MM.1S (cell line): ENCODE measurements around the gene TMEM108.

Source experiments
- DNase-seq: peaks from one replicate; pipeline ENCODE4 v3.0.0-alpha.2; 2015
- H2AFZ ChIP-seq: fragments of 300-600 bp; sonication (generic); 2 replicates; pipeline ENCODE4 v1.6.0; 2016; ENCODE audit warnings: antibody characterized with exemption, low read length
- H3F3A ChIP-seq: fragments of 300-600 bp; sonication (generic); 2 replicates; pipeline ENCODE4 v1.6.1; 2016; ENCODE audit warnings: mild to moderate bottlenecking, antibody characterized with exemption, low read length, moderate library complexity, mixed read lengths; ENCODE audit not compliant: insufficient read depth
- H3K27ac ChIP-seq: fragments of 300-600 bp; sonication (generic); 2 replicates; pipeline ENCODE4 v1.5.1; 2016; ENCODE audit warnings: mild to moderate bottlenecking, low read length
- H3K27me3 ChIP-seq: fragments of 300-600 bp; sonication (generic); replicated peaks from 2 replicates; pipeline ENCODE4 v1.6.0; 2016; ENCODE audit warnings: low read length; ENCODE audit not compliant: insufficient read depth
- H3K36me3 ChIP-seq: fragments of 300-600 bp; sonication (generic); replicated peaks from 2 replicates; pipeline ENCODE4 v1.6.1; 2016; ENCODE audit warnings: mild to moderate bottlenecking, low read length, mixed read lengths; ENCODE audit not compliant: insufficient read depth
- H3K4me1 ChIP-seq: fragments of 300-600 bp; sonication (generic); 2 replicates; pipeline ENCODE4 v1.6.1; 2016; ENCODE audit warnings: low read length, mixed read lengths
- H3K4me2 ChIP-seq: fragments of 300-600 bp; sonication (generic); 2 replicates; pipeline ENCODE4 v1.6.0; 2016; ENCODE audit warnings: low read depth, low read length
- H3K4me3 ChIP-seq: fragments of 300-600 bp; sonication (generic); 2 replicates; pipeline ENCODE4 v1.5.1; 2016; ENCODE audit warnings: low read length, mixed read lengths
- H3K79me2 ChIP-seq: fragments of 300-600 bp; sonication (generic); 2 replicates; pipeline ENCODE4 v1.6.1; 2016; ENCODE audit warnings: mixed run types, low read length, mixed read lengths
- H3K9ac ChIP-seq: fragments of 300-600 bp; sonication (generic); 2 replicates; pipeline ENCODE4 v1.6.1; 2016; ENCODE audit warnings: low read length, mixed read lengths
- H3K9me2 ChIP-seq: fragments of 300-600 bp; sonication (generic); replicated peaks from 2 replicates; pipeline ENCODE4 v1.6.1; 2016; ENCODE audit warnings: mild to moderate bottlenecking, low read length, mixed read lengths; ENCODE audit not compliant: insufficient read depth
- H3K9me3 ChIP-seq: fragments of 300-600 bp; sonication (generic); replicated peaks from 2 replicates; pipeline ENCODE4 v1.6.1; 2016; ENCODE audit warnings: mild to moderate bottlenecking, low read length, mixed read lengths; ENCODE audit not compliant: insufficient read depth
- H4K20me1 ChIP-seq: fragments of 300-600 bp; sonication (generic); 2 replicates; pipeline ENCODE4 v1.6.1; 2016; ENCODE audit warnings: mild to moderate bottlenecking, low read length, moderate library complexity, mixed read lengths; ENCODE audit not compliant: insufficient read depth
- CTCF ChIP-seq: fragments of 300-600 bp; sonication (generic); IDR thresholded peaks from 2 replicates; pipeline ENCODE4 v1.5.1; 2016; ENCODE audit warnings: antibody characterized with exemption, low read length, mixed read lengths
- EZH2 ChIP-seq: fragments of 300-600 bp; sonication (generic); optimal IDR thresholded peaks from 2 replicates; pipeline ENCODE3; 2017; ENCODE audit warnings: low read depth, mild to moderate bottlenecking, antibody characterized with exemption, low read length, mixed read lengths
- EZH2phosphoT487 ChIP-seq: fragments of 300-600 bp; sonication (generic); IDR thresholded peaks from 2 replicates; pipeline ENCODE4 v1.6.1; 2018; ENCODE audit warnings: antibody characterized with exemption, low read length

TMEM108 gene

DNA sequence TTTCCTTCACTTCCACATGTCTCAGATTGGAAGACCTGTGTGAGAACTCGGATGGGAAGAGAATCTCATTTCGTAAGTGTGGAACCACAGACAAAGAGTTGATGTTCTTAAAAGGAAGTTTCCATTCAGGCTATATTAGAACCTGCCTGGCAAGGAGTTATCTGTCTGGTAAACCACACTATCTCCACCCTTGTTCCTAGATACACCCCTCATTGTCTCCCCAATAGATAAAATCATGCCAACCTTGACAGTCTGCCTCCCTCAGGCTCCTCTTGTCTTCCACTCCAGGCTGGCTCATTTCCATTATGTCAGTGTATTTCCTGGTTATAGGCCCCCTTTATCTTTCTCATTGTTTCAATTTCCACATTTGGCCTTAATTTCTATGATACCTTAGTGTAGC, 89.2 kb downstream of the TMEM108 start:
- no peak overlapping the region for H2AFZ ChIP-seq
- H3K9me3 ChIP-seq: no peaks in the 10 kb centered on the region
- H3K27ac ChIP-seq: no peak overlapping the region
- H3K36me3 ChIP-seq: no peaks in the 10 kb centered on the region
- peaks cover 14% of the 10 kb centered on the region; the same call in 1 of the 2 replicates for H3K4me1 ChIP-seq
- no peaks in the 10 kb centered on the region for H3K27me3 ChIP-seq
- no peak overlapping the region for H3K4me3 ChIP-seq
- no peak for TF ChIP-seq EZH2phosphoT487
- no peak for TF ChIP-seq EZH2
- no peak for TF ChIP-seq CTCF
- H3K9ac ChIP-seq: no peak overlapping the region
- H3K9me2 ChIP-seq: no peaks in the 10 kb centered on the region
- no peak overlapping the region for H3K4me2 ChIP-seq
- 0 out of 2 replicates have a peak, but pooled peaks cover 3% of the 10 kb centered on the region for H3F3A ChIP-seq
- no peaks in the 10 kb centered on the region for H4K20me1 ChIP-seq
- no peak for DNase-seq
- no peaks in the 10 kb centered on the region for H3K79me2 ChIP-seq

GRCh38 chr3:133130168-133130567, 92.0 kb downstream of the TMEM108 start:
- no peak overlapping the region for H3K4me2 ChIP-seq
- DNase-seq: no peak
- no peaks in the 10 kb centered on the region for H3K79me2 ChIP-seq
- H2AFZ ChIP-seq: no peak overlapping the region
- H3K27me3 ChIP-seq: no peaks in the 10 kb centered on the region
- no peaks in the 10 kb centered on the region for H3F3A ChIP-seq
- no peaks in the 10 kb centered on the region for H3K36me3 ChIP-seq
- H3K27ac ChIP-seq: no peak overlapping the region
- H3K9me3 ChIP-seq: no peaks in the 10 kb centered on the region
- peaks cover under 1% of the 10 kb centered on the region; the same call in 1 of the 2 replicates for H3K4me1 ChIP-seq
- H3K4me3 ChIP-seq: no peak overlapping the region
- no peaks in the 10 kb centered on the region for H4K20me1 ChIP-seq
- H3K9me2 ChIP-seq: no peaks in the 10 kb centered on the region
- TF ChIP-seq CTCF: no peak
- TF ChIP-seq EZH2: no peak
- no peak for TF ChIP-seq EZH2phosphoT487
- no peak overlapping the region for H3K9ac ChIP-seq

DNA sequence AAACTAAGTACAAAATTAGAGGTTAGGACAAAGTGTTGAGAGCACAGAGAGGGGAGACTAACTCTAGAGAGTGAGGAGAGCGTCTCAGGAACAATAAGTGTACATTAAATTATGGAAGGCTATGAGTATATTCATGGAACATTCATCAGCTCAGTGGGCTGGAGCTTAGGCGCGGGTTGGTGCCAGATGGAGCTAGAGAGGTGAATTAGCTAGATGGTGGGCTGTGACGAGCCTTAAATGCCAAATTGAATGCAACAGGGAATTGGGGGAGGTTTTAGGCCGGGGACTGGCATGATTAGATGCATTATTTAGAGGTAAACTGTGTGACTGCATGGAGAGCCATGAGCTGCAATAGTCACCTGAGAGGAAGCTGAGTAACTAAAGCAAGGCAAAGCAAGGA, 97.1 kb downstream of the TMEM108 start:
- peaks cover 9% of the 10 kb centered on the region for H3F3A ChIP-seq
- no peaks in the 10 kb centered on the region for H3K9me2 ChIP-seq
- H4K20me1 ChIP-seq: no peaks in the 10 kb centered on the region
- H3K4me3 ChIP-seq: no peak overlapping the region
- H3K4me1 ChIP-seq: peaks cover 38% of the 10 kb centered on the region
- no peak overlapping the region for H2AFZ ChIP-seq
- DNase-seq: no peak
- TF ChIP-seq EZH2phosphoT487: no peak
- no peak for TF ChIP-seq CTCF
- H3K9me3 ChIP-seq: no peaks in the 10 kb centered on the region
- H3K79me2 ChIP-seq: no peaks in the 10 kb centered on the region
- H3K27ac ChIP-seq: no peak overlapping the region
- peak overlapping the region; percentile 12; the same call in 1 of the 2 replicates for H3K4me2 ChIP-seq
- no peaks in the 10 kb centered on the region for H3K27me3 ChIP-seq
- H3K9ac ChIP-seq: no peak overlapping the region
- H3K36me3 ChIP-seq: no peaks in the 10 kb centered on the region
